GM19372 (cell line): ENCODE measurements around the gene WASF3.
"Not testable (repeated sequence)": the region's sequence is repeated elsewhere in the genome, so short reads cannot be mapped to it uniquely, and the experiment has no call there.

Experiments used
- ATAC-seq: cut with Tn5 transposase; IDR thresholded peaks from one replicate; pipeline ENCODE4 v1.9.1; 2021; ENCODE audit warnings: mild to moderate bottlenecking, low read depth, moderate library complexity; ENCODE audit not compliant: unreplicated experiment

WASF3 gene

DNA sequence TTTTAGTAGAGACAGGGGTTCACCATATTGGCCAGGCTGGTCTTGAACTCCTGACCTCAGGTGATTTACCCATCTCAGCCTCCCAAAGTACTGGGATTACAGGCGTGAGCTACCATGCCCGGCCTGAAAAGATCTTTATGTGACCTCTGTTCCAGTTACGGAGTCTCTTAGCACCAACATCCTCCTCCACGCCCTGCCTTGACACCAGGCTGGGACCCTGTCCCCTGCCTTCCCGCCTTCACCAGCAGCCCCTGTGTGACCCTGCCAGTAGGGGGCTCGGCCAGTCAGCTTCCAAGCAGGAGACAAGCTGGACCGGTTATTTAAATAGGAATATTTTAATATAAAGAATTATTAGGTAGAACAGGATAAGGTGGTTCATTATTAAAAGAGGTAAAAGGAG lies 148.9 kb downstream of the WASF3 start:
- no peak for ATAC-seq

DNA sequence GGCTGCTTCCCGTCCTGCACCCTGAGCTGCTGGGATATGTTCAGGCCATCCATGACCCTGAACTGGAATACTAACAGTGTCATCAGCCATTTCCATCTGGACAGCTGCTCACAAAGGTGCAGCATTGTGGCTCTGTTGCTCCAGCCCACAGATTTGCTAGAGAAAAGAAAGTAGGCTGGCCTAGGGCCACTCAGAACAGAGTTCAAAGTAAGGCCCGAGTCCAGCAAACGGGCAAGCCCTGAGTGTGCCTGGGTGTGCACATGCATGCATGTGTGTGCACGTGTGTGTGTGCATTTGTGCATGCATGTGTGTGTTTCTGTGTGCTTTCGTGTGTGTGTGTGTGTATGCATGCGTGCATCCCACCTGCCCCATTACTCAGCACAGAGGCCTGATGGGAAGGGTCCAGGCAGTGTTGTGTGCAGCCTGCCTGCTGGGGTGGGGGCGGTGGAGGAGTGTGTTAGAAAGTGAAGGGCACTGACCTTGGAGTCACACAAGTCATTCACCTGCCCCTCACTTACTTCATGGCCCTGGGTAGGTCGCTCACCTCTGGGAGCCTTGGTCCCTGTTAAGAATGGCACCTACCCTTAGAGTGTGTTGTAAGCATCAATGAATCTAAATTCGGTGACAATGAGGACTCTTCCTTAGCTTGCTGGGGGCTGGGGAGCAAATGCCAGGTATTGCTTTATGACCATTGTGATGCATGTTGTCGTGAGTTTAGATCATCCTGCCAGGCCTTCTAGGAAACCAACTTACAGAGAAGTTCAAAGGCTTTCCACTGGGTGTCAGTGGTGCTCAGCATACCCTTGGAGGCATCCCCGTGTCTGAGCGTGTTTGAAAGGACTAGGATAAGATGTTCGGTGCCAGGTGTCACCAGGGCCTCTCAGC lies 149.9 kb downstream of the WASF3 start:
- ATAC-seq = no peak

DNA sequence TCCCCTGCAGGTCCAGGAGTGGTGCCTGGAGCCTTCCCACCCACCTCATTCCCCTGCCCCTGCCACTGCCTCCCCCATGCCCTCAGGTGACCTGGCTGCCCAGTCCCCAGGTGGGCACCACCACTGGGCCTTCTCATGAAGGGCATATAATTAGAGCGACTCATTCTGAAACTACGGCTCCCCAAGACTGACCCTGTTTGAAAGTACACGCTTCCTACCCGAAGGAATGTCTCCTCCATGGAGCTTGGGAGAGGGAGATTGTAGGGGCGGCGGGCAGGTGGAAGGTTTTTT lies 150.5 kb downstream of the WASF3 start:
- ATAC-seq = no peak

DNA sequence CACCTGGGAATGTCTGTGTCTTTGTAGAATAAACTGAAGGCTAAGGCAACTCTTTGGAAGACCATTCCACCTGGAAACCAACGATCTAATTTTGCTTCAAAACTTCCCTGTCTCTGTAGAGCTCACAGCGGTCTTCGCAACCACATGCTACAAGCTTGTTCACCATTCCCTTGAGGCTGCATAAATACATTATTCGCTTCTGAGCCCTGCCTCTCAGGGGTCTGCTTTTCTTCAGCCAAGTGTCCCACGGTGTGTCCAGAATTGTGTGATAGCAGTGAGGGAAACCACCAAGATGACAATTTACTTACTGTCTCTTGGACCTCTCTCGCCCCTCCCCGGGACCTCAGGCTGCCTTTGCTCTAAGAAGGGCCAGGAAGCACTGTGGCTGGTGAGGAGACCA lies 152.0 kb downstream of the WASF3 start:
- ATAC-seq = no peak

DNA sequence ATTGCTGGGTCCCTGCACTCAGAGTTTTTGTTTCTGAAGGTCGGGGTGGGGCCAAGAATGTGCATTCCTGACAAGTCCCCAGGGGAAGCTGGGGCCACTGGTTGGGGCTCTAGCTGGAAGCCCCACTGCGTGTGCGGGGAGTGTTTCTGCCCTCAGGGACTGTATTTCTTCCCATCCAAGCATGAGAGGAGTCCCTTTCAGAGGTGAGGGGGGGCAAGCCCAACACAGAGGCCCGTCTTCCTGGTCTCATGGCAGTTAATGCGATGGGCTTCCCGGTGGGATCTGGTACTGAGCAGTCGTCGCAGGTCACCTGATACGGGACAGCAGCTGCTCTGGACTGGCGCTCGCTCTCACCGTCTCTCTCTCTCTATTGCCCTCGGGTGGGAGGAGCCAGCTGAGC lies 152.7 kb downstream of the WASF3 start:
- no peak for ATAC-seq

DNA sequence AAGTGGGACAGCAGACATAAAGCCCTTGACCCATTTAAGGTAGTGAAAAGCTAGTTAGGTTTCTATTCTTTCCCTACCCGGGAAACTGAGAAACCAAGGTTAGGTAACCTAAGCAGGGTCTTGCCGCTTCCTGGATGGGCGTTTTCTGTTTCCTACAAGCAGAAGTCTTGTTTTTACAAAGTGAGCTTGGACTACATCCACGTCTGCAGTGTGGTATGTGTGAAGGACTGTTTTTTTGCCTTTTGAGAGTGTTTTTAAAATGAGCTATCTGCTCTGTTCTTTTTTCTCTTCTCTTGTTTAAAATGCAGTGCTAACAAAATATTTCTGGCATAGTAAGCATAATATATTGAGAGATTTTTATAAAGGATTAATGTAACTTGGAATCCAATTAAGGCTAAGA lies 153.7 kb downstream of the WASF3 start:
- no peak for ATAC-seq

DNA sequence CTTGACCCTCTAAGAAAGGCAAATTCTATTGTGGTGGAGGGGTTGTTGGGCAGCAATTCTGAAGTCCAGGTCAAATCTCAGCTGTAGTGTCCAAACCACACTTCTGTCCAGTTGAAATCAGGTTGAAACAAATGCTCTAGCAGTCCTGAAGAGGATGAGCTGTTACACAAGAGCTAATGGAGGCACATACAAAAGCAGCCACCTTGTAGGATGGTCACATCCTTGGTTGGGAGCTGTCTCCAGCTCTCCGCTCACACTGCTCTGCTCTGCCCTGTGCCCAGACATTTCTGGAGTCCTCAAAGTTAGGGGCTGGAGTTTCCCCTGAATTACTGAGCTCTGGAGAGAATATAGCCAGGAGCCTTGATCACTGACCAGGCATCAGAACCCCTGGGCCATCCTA lies 155.9 kb downstream of the WASF3 start:
- ATAC-seq = no peak

DNA sequence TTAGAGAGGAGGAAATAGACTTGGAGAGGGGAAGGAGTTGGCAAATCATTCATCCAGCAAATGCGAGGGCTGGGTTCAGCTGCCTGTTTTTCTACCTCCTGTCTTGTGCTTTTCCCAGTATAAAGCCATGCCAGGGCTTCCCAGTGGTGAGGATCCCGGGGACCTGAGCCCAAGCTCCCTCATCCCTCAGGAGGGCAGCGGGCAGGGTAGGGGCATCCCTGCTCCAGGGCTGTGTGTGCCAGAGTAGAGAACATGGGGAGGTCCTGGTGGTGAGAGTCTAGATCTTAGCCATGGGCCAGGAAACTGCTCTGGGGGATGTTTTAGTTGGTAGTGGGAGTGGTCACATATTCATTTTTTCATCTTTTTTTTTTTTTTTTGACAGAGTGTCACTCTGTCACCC lies 159.5 kb downstream of the WASF3 start:
- no peak for ATAC-seq

DNA sequence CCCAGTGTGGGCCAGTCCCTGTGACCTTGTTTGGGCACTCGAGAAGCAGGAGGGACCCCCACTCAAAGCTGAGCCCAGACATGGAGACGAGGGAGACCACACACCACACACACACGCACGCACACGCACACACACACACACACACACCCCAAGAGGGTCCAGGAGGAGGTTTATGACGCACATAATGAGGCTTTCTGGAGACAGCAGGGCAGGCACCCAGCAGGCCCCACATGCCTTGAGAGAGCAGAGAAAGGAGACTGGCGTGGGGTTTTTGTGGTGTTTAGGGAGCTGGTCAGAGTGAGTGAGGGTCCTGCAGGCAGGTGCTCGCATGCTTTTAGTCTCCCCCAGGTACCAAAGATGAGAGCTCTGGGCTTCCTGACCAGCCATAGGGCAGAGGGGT lies 160.7 kb downstream of the WASF3 start:
- ATAC-seq = no peak

DNA sequence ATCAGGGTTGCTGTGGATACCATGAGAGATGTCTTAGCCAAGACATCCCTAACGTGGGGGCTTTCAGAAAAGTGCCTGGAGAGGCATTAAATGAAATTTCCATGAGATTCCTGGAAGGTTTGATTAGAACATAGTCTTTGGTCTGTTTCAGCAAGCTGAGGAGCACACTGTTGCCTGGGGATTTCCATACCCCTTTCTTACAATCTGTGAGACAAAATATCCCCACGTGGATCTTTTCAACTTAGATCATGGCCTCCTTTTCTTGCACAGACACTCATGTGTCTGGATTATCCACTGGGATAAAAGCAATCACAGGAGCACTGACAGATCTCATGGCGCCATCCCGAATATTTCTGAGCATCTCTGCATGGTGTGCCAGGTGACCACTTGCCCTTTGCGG lies 161.4 kb downstream of the WASF3 start:
- ATAC-seq = no peak

DNA sequence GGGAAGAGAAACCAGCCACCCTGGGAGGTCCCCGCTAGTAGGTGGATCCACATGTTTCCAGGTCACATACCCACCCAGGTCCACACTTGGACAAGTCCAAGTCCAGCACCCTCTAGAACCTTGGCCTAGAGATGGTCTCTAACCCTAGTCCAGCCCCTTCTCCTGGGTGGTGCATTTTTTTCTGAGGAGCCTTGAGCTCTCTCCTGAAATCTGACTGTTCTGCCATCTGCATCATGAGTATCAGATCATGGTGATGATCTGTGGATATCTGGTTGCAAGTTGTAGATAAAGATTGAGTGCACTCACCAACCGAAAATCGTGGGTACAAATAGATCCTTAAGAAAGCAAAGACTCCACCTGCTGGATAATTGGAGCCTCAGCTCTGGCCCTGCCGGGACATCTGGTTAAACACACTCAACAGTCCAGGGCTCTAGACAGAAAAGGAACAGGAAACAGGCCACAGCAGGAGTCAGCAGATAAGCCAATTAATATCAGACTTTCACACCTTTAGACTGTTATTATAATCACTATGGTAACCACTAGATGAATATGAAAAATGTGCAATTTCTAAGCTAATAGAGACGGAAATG lies 162.0 kb downstream of the WASF3 start:
- no peak for ATAC-seq

DNA sequence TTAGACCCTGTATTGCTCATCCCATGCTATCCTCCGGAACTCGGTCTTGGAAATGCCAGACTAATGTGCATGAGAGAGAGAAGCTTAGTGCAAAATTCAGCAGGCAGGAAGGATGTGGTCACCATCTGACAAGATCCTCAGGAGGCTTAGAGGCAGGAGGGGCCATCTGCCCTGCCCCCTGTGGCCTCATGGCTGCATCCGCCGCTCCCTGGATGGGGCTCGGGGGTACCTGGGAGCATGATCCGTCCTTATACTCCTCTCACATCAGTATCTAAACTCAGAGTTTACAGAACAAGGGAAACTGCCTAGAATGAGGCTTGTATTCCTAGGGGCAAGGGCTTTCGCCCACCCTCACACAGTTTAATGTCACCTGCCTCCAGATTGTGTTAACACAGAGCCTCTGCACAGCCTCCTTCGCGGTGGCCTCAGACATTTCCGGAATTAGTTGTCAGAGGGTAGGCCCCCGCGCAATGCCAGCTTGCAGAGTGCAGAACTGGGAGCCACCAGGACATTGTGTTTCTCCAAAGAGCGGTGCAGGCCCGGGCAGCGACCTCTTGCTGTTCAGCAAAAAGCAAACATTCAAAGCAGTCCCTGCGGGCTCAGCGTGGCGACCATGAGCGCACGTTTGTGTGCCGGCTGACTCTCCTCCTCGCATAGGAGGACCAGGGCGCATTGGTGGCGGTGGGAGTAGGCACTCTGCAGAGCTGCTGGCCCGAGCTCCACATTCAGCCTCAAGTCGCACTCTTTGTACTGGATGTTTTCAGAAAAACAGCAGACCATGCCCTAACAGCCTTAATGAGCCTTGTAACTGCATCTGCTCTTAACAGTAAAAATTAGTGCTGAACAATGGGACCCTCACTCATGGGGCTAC lies 164.0 kb downstream of the WASF3 start:
- ATAC-seq = no peak

DNA sequence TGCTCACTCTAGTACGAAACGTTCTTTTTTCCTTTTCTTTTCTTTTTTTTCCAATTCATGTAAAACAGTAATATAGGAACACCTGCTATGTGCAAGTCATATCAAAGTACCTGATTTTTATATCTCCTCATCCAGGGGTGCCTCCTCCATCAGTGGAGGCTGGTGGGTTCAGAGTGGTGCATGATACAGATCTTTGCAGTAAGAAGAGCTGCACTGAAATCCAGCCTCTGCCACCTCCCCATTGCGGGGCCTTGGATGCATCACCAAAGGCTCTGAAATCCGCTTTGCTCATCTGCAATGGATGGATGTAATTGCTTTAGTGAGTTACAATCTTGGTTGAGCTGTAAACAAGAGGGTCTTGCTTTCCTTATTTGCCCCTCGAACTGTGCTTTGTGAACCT lies 164.8 kb downstream of the WASF3 start:
- ATAC-seq = no peak

DNA sequence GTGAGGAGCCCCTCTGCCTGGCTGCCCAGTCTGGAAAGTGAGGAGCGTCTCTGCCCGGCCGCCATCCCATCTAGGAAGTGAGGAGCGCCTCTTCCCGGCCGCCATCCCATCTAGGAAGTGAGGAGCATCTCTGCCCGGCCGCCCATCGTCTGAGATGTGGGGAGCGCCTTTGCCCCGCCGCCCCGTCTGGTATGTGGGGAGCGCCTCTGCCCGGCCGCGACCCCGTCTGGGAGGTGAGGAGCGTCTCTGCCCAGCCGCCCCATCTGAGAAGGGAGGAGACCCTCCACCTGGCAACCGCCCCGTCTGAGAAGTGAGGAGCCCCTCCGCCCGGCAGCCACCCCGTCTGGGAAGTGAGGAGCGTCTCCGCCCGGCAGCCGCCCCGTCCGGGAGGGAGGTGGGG lies 166.1 kb downstream of the WASF3 start:
- not testable (repeated sequence) for ATAC-seq

DNA sequence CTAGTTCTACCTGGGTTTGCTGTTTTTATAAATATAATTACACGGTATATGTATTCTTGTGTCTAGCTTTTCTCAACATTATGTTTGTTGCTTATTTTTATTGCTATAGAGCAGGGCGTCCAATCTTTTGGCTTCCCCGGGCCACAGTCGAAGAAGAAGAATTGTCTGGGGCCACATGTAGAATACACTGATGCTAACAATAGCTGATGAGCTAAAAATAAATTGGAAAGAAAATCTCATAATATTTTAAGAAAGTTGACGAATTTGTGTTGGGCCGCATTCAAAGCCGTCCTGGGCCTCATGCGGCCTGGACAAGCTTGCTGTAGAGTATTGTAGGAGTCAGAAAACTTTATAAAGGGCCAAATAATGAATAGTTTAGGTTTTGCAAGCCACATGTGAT lies 169.2 kb downstream of the WASF3 start:
- ATAC-seq = no peak

DNA sequence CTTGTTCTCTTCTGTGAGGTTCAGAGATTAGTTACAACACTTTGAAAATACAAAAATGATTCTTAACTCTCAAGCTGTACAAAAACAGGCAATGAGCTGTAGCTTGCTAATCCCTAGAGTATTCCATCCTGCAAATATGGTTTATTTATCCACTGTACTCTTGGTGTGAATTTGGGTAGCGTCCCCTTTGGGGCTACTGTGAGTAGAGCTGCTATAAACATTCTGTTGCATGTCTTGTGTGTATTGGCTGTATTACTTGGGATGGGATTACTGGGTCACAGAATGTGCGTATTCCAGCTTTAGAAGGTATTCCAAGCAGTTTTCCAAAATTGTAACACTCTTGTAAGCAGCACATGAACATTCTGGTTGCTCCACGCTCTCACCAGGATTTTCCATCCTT lies 169.6 kb downstream of the WASF3 start:
- no peak for ATAC-seq

DNA sequence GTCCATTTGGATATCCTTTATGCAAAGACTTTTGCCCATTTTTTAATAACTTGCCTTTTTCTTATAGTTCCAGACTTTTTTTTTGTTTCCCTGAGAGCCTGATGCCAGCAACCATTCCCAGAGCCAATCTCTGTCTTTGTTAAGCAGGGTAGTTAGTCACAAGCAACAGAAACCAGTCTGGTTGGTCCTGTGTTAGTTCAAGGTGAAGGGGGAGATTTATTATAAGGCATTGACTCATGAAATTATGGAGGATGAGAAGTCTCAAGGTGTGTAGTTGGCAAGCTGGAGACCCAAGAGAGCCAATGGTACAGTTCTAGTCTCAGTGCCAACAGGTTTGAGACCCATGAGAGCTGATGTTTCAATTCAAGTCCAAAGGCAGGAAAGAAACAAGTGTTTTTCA lies 170.2 kb downstream of the WASF3 start:
- no peak for ATAC-seq

DNA sequence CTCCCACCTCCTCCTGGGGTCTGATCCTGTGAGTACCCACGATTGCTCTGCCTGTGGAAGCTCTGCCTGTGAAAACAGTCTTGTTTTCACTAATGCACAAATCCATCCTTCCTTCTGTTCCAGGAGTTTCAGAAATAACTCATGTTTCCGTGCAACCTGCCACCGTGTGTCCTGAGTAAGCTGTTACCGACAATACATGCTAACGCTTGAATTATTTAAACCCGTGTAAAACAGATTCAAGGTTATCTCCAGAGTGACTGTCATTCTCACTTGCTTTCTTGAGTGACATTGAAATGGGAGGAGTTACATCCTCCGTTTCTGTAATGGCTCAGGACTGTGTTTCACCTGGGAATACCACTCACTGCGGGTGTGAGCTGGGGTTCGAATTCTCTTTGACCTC lies 178.2 kb downstream of the WASF3 start:
- no peak for ATAC-seq
